GM23248 (cell line): ENCODE measurements around the gene ACVR1C.

Experiments used
- EZH2 ChIP-seq: fragments of 200-600 bp; sonication (generic); IDR thresholded peaks from 2 replicates; pipeline ENCODE4 v1.6.1; 2018; ENCODE audit warnings: antibody characterized with exemption, mild to moderate bottlenecking; ENCODE audit not compliant: insufficient read depth, poor library complexity, severe bottlenecking
- EZH2phosphoT487 ChIP-seq: fragments of 200-600 bp; sonication (generic); IDR thresholded peaks from 2 replicates; pipeline ENCODE4 v1.6.1; 2018; ENCODE audit warnings: antibody characterized with exemption, moderate library complexity, mild to moderate bottlenecking, low read depth; ENCODE audit not compliant: insufficient read depth

DNA sequence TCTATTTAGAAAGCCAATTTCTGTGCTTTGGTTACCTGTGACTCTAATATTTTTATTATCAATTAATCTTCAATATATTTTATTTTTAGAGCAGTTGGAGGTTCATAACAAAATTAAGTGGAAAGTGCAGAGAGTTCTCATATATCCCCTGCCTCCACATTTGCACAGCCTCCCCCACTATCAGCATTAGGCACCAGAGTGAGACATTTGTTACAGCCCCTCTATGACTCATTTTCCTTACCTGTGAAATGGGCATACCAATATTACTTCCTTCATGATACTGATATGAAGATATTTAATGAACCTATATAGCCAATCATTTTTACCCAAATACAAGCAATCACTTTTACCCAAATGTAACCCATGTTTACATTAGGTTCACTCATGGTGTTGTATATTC is 150.7 kb downstream of the ACVR1C start:
- no peak for TF ChIP-seq EZH2
- TF ChIP-seq EZH2phosphoT487, result no peak
